K562 (cell line): ENCODE results near the gene SLTM. TPM values are rescaled to one million over a fixed set of nuclear protein-coding genes. Genes with fewer than 3 reads are reported as not detected.

Source experiments
- ATAC-seq: fragments of 200-7000 bp; cut with Tn5 transposase; 3 replicates; pipeline ENCODE4 v1.9.1; 2020; ENCODE audit warnings: moderate library complexity
- Bru-seq: library from RNA; stranded (reverse); fragments of 400-500 nt; gene quantifications from one replicate; lab custom pipeline; 2021; lab: Mats Ljungman, UMichigan
- BruChase-seq, 2 experiments: library from RNA; stranded (reverse); fragments of 400-500 nt; gene quantifications; one replicate each; lab custom pipeline; 2021; lab: Mats Ljungman, UMichigan
- BruUV-seq: library from RNA; stranded (reverse); fragments of 400-500 nt; replicated peaks from 2 replicates; lab custom pipeline; 2021; lab: Mats Ljungman, UMichigan
- CTCF ChIA-PET: fragments of 300-600 bp; formaldehyde crosslinking; extraction: SDS; loops from one replicate; lab custom pipeline; 2021; ENCODE audit warnings: low intra/inter-chr PET ratio; lab: Yijun Ruan, JAX
- POLR2A ChIA-PET: fragments of 300-600, 350-650 bp; sonication (Branson Sonifier 250); formaldehyde crosslinking; extraction: SDS; loops from one replicate; lab custom pipeline; 2021; ENCODE audit warnings: antibody characterized with exemption, inconsistent platforms; lab: Yijun Ruan, JAX
- DNase-seq, 4 experiments: peaks; one replicate each; pipeline versions ENCODE4 v3.0.0 to v3.0.0-alpha.2; 2011 to 2018; ENCODE audit warnings: low spot score in 3 of 4, mixed read lengths in 3 of 4; ENCODE audit errors: extremely low read depth in 1 of 4
- FAIRE-seq: peaks from 2 replicates; lab custom pipeline; 2011; peaks lifted over from hg19 to GRCh38; lab: Jason Lieb, UNC
- H2AFZ ChIP-seq: 2 replicates; pipeline ENCODE4 v1.6.0; 2011; ENCODE audit warnings: low read depth, low read length, control low read depth, inconsistent platforms
- H3K27ac ChIP-seq: fragments of 200-600 bp; 3 replicates; pipeline ENCODE4 v1.8.0; 2011; ENCODE audit warnings: low read depth, mild to moderate bottlenecking, control low read depth, inconsistent platforms, low read length, moderate library complexity, mixed read lengths; ENCODE audit errors: extremely low read depth
- H3K27me3 ChIP-seq, 2 experiments: fragments of 300-600 bp in 1 of 2; 2 replicates in 1 of 2; 3 replicates in 1 of 2; pipeline versions ENCODE4 v1.6.0 to v1.8.0; 2011; ENCODE audit warnings: inconsistent platforms in 2 of 2, low read length in 2 of 2, mild to moderate bottlenecking in 1 of 2, mixed read lengths in 1 of 2, moderate library complexity in 1 of 2; ENCODE audit not compliant: control insufficient read depth in 2 of 2, insufficient read depth in 2 of 2
- H3K36me3 ChIP-seq: fragments of 300-600 bp; 3 replicates; pipeline ENCODE4 v1.8.0; 2011; ENCODE audit warnings: mild to moderate bottlenecking, low read length, inconsistent platforms; ENCODE audit not compliant: control insufficient read depth, insufficient read depth
- H3K4me1 ChIP-seq, 2 experiments: fragments of 200-600 bp in 1 of 2; replicated peaks in 1 of 2; 2 replicates in 1 of 2; 3 replicates in 1 of 2; pipeline versions ENCODE4 v1.5.1 to v1.8.0; 2011; ENCODE audit warnings: inconsistent platforms in 2 of 2, low read length in 2 of 2, mild to moderate bottlenecking in 1 of 2, mixed read lengths in 1 of 2, moderate library complexity in 1 of 2; ENCODE audit not compliant: control insufficient read depth in 2 of 2, insufficient read depth in 2 of 2
- H3K4me2 ChIP-seq: 2 replicates; pipeline ENCODE4 v1.6.1; 2011; ENCODE audit warnings: low read length, control low read depth, inconsistent platforms, mixed read lengths; ENCODE audit not compliant: insufficient read depth
- H3K4me3 ChIP-seq: fragments of 200-600 bp; sonication (generic), shearing (Covaris generic); 2 replicates; pipeline ENCODE4 v1.5.1; 2016; ENCODE audit warnings: control low read depth, inconsistent platforms
- H3K79me2 ChIP-seq: fragments of 200-600 bp; 3 replicates; pipeline ENCODE4 v1.8.0; 2011; ENCODE audit warnings: low read length, inconsistent platforms; ENCODE audit not compliant: control insufficient read depth, insufficient read depth
- H3K9ac ChIP-seq, 2 experiments: 2 replicates each; pipeline versions ENCODE4 v1.6.0 to v1.6.1; 2011; ENCODE audit warnings: low read depth in 2 of 2, low read length in 2 of 2, control low read depth in 1 of 2, inconsistent platforms in 1 of 2, mild to moderate bottlenecking in 1 of 2, mixed read lengths in 1 of 2; ENCODE audit not compliant: insufficient read depth in 1 of 2
- H3K9me1 ChIP-seq: one replicate; pipeline ENCODE4 v1.6.0; 2011; ENCODE audit warnings: inconsistent platforms, mild to moderate bottlenecking, low read length, moderate library complexity; ENCODE audit not compliant: control insufficient read depth, insufficient read depth
- H3K9me3 ChIP-seq: replicated peaks from 2 replicates; pipeline ENCODE4 v1.5.1; 2011; ENCODE audit warnings: low read depth, low read length, inconsistent platforms; ENCODE audit not compliant: control insufficient read depth, insufficient read depth
- H4K20me1 ChIP-seq: replicated peaks from 2 replicates; pipeline ENCODE4 v1.6.1; 2011; ENCODE audit warnings: low read length, inconsistent platforms, mixed read lengths; ENCODE audit not compliant: control insufficient read depth, insufficient read depth
- CEBPG ChIP-seq, 3 experiments: fragments of 200-800 bp in 1 of 3; sonication (Bioruptor generic) in 1 of 3; sonication (generic) in 1 of 3; formaldehyde crosslinking in 1 of 3; IDR thresholded peaks in 2 of 3; conservative IDR thresholded peaks in 1 of 3; 2 replicates each; pipeline versions ENCODE4 v1.6.1 to v1.8.0; 2016 to 2022; ENCODE audit warnings: missing compliant biosample characterization in 2 of 3, missing genetic modification characterization in 2 of 3, mild to moderate bottlenecking in 1 of 3, missing genetic modification reagents in 1 of 3
- KAT7 ChIP-seq: sonication (generic); formaldehyde crosslinking; IDR thresholded peaks from 2 replicates; pipeline ENCODE4 v1.8.0; 2022; ENCODE audit warnings: missing genetic modification reagents, mild to moderate bottlenecking, borderline replicate concordance
- KAT8 ChIP-seq: fragments of 450-650 bp; IDR thresholded peaks from 2 replicates; pipeline ENCODE4 v1.6.1; 2016; ENCODE audit warnings: low read depth, mild to moderate bottlenecking
- RB1 ChIP-seq: fragments of 450-650 bp; IDR thresholded peaks from 2 replicates; pipeline ENCODE4 v1.6.1; 2017; ENCODE audit warnings: low read depth, mild to moderate bottlenecking
- SMARCC2 ChIP-seq: fragments of 450-650 bp; IDR thresholded peaks from 2 replicates; pipeline ENCODE4 v1.6.1; 2017; ENCODE audit warnings: antibody characterized with exemption, moderate library complexity, mild to moderate bottlenecking, low read depth
- TOE1 ChIP-seq, 2 experiments: fragments of 450-650 bp in 1 of 2; sonication (generic) in 1 of 2; formaldehyde crosslinking in 1 of 2; IDR thresholded peaks; 2 replicates each; pipeline versions ENCODE4 v1.7.1 to v1.8.0; 2016 to 2022; ENCODE audit warnings: borderline replicate concordance in 2 of 2, mild to moderate bottlenecking in 2 of 2, antibody characterized with exemption in 1 of 2, inconsistent platforms in 1 of 2, low read depth in 1 of 2, missing genetic modification reagents in 1 of 2, moderate library complexity in 1 of 2
- ZNF197 ChIP-seq: fragments of 200-800 bp; sonication (Bioruptor generic); IDR thresholded peaks from 2 replicates; pipeline ENCODE4 v1.6.1; 2016; ENCODE audit warnings: low read depth, missing genetic modification characterization, missing compliant biosample characterization
- WGBS: fragments of 100-300 bp; shearing (Covaris generic); methylation state at CpG from one replicate; pipeline ENCODE4 v1.1.6; 2016; ENCODE audit warnings: low coverage, mixed read lengths; ENCODE audit not compliant: insufficient coverage; ENCODE audit errors: missing lambda C conversion rate; 5-methylcytosine and 5-hydroxymethylcytosine counted together
- in situ Hi-C: fragments of 300-500 bp; cut with MboI; formaldehyde crosslinking; loops from 4 replicates; pipeline ENCODE4 v1.15.0; 2018; ENCODE audit warnings: inconsistent platforms, mixed read lengths
- intact Hi-C: fragments of 100-400 bp; cut with micrococcal nuclease; formaldehyde crosslinking; loops from 2 replicates; pipeline ENCODE4 v1.14.2; 2022
- long read RNA-seq, 3 experiments: library from polyadenylated mRNA in 2 of 3; library from RNA in 1 of 3; unstranded in 2 of 3; stranded (forward) in 1 of 3; transcript quantifications; one replicate each; pipeline ENCODE4 v2.0.0, GENCODE V29; 2019 to 2022
- polyA minus RNA-seq, 3 experiments: library from RNA; depleted of rRNA, polyadenylated mRNA; stranded (reverse); fragments of >200 nt; gene quantifications; 2 replicates each; pipeline ENCODE4 v1.2.3, GENCODE V29; 2011
- polyA plus RNA-seq, 8 experiments: library from polyadenylated mRNA; depleted of rRNA in 4 of 8; stranded (reverse) in 5 of 8; unstranded in 3 of 8; fragments of >200 nt; fragmentation: Nextera tagmentation in 2 of 8; fragmentation: Illumina TruSeq in 1 of 8; extraction: Ambion mirVana in 2 of 8; extraction: Trizol in 1 of 8; gene quantifications; 2 replicates each; pipeline versions ENCODE4 v1.2.1 to v1.2.3, GENCODE V29; 2011 to 2014; ENCODE audit warnings: inconsistent platforms in 1 of 8, missing spikeins in 1 of 8
- total RNA-seq, 7 experiments: library from RNA; depleted of rRNA in 6 of 7; stranded (reverse); fragments of >200 nt in 6 of 7; fragmentation: Illumina TruSeq in 2 of 7; extraction: Trizol in 2 of 7; gene quantifications; 2 replicates each; pipeline versions ENCODE4 v1.2.1 to v1.2.3, GENCODE V29; 2011 to 2021; ENCODE audit warnings: low replicate concordance in 1 of 7
- TF ChIP-seq, protein P1 (sequence below): fragments of 250-450 bp; sonication (Bioruptor Pico); IDR thresholded peaks from 2 replicates; pipeline ENCODE4 v1.4.0; 2020; ENCODE audit warnings: mild to moderate bottlenecking, moderate library complexity
- TF ChIP-seq, protein P2 (sequence below): fragments of 450-650 bp; IDR thresholded peaks from 2 replicates; pipeline ENCODE4 v1.6.1; 2016; ENCODE audit warnings: mild to moderate bottlenecking

SLTM gene
- 135 and 417 TPM in 2 replicates for total RNA-seq (2011; cell fraction: chromatin; rRNA removed; ENCODE audit: low replicate concordance)
- 73.4 and 74.5 TPM in 2 replicates for total RNA-seq (2011; cell fraction: nucleolus; rRNA removed)
- total RNA-seq (2011; cell fraction: nucleoplasm; rRNA removed) = 136 and 183 TPM in 2 replicates
- 113 and 118 TPM in 2 replicates for total RNA-seq (2014; rRNA removed)
- 136 TPM in 2 replicates for total RNA-seq (2014; rRNA removed; fragmentation: Illumina TruSeq; extraction: Trizol)
- 154 and 163 TPM in 2 replicates for total RNA-seq (2015; rRNA removed; fragmentation: Illumina TruSeq; extraction: Trizol)
- total RNA-seq (2021) = 72.1 and 76.5 TPM in 2 replicates
- polyA plus RNA-seq (2011; rRNA removed) = 38.6 and 39.5 TPM in 2 replicates
- polyA plus RNA-seq (2011; cell fraction: cytosol; rRNA removed) = 11.6 and 18.9 TPM in 2 replicates
- polyA plus RNA-seq (2011; cell fraction: nucleus; rRNA removed) = 114 and 120 TPM in 2 replicates
- 88.1 and 95.6 TPM in 2 replicates for polyA plus RNA-seq (2012)
- 107 and 132 TPM in 2 replicates for polyA plus RNA-seq (2014; fragmentation: Illumina TruSeq; extraction: Trizol)
- polyA plus RNA-seq (2014; fragmentation: Nextera tagmentation; extraction: Ambion mirVana) = 10 to 100 TPM; 61.4 to 69.7 TPM
- 99.3 and 102 TPM in 2 replicates for polyA plus RNA-seq (2014; rRNA removed)
- 72.6 and 90.1 TPM in 2 replicates for polyA minus RNA-seq (2011; rRNA and poly(A)+ RNA removed)
- polyA minus RNA-seq (2011; cell fraction: cytosol; rRNA and poly(A)+ RNA removed) = 28.4 and 34.2 TPM in 2 replicates
- 94.8 and 155 TPM in 2 replicates for polyA minus RNA-seq (2011; cell fraction: nucleus; rRNA and poly(A)+ RNA removed)
- percentile 92 among the genes with signal in this experiment for Bru-seq, nascent RNA
- BruChase-seq, experiment 1, labeled RNA remaining after a 2-hour chase = percentile 96 among the genes with signal in this experiment
- BruChase-seq, experiment 2, labeled RNA remaining after a 6-hour chase = percentile 97 among the genes with signal in this experiment
- long read RNA-seq, experiment 1, full-length matches to known transcripts = 36 of 206 reads
- long read RNA-seq, experiment 1, partial matches to known transcripts = 129 of 206 reads
- long read RNA-seq, experiment 1, other reads (novel, unspliced or antisense) = 41 of 206 reads
- long read RNA-seq, experiment 2, full-length matches to known transcripts = 6 of 40 reads
- long read RNA-seq, experiment 2, partial matches to known transcripts = 13 of 40 reads
- long read RNA-seq, experiment 2, other reads (novel, unspliced or antisense) = 21 of 40 reads
- long read RNA-seq, experiment 3, partial matches to known transcripts = 50 of 62 reads
- long read RNA-seq, experiment 3, other reads (novel, unspliced or antisense) = 9 of 62 reads

- peak; percentile 96 for ATAC-seq
- Histone ChIP-seq H3K9me1 (no peaks in the 10 kb centered on the region), H3K4me2 (peak within 1 kb of the TSS; percentile 82), H2AFZ (peak within 1 kb of the TSS; percentile 98), H3K27ac (peak within 1 kb of the TSS; percentile 89), H3K9ac (peak within 1 kb of the TSS; percentile 97 to 100), H4K20me1 (no peaks in the 10 kb centered on the region), H3K4me3 (peak within 1 kb of the TSS; percentile 70), H3K27me3 (no peaks in the 10 kb centered on the region), H3K36me3 (peaks cover 24% of the 10 kb centered on the region; the same call in 2 of the 3 replicates), H3K79me2 (peaks cover 48% of the 10 kb centered on the region), H3K9me3 (no peaks in the 10 kb centered on the region), H3K4me1 (peaks cover 0 to 15% of the 10 kb centered on the region in 2 experiments; a peak in 4 of 5 replicates)
- ChIA-PET CTCF (interaction anchor here (0.7 kb wide), 1 partner anchor 141 kb away, joined by 3 read pairs; no protein-coding TSS in a partner anchor), POLR2A (no interaction called here)
- intact Hi-C loops = loop anchor here (5.0 kb wide), 1 partner anchor 161 kb away; the partner anchor contains the start of gene MINDY2
- FAIRE-seq = peak; percentile 89
- DNase-seq = peak; percentile 91 to 96 (median 94)
- in situ Hi-C loops = no loop called here
- BruUV-seq = no TSS peak
- 1% methylated on average over 70 of the region's 101 CpGs for WGBS
- TF ChIP-seq, protein P1, sequence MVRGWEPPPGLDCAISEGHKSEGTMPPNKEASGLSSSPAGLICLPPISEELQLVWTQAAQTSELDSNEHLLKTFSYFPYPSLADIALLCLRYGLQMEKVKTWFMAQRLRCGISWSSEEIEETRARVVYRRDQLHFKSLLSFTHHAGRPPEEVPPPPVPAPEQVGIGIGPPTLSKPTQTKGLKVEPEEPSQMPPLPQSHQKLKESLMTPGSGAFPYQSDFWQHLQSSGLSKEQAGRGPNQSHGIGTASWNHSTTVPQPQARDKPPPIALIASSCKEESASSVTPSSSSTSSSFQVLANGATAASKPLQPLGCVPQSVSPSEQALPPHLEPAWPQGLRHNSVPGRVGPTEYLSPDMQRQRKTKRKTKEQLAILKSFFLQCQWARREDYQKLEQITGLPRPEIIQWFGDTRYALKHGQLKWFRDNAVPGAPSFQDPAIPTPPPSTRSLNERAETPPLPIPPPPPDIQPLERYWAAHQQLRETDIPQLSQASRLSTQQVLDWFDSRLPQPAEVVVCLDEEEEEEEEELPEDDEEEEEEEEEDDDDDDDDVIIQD (CRISPR knock-in tag) = 0 out of 2 replicates have a peak, but pooled peaks have one; percentile 55
- TF ChIP-seq SMARCC2 (no peak; the same call in 1 of the 2 replicates), TOE1 (IDR thresholded peaks at IDR 0.05; ENCODE audit: borderline replicate concordance) (no peak), TOE1 (CRISPR knock-in tag; IDR thresholded peaks at IDR 0.05; ENCODE audit: borderline replicate concordance, low read depth) (peak; percentile 92; the same call in 1 of the 2 replicates), CEBPG (CRISPR knock-in tag; IDR thresholded peaks at IDR 0.05) (peak; percentile 94), CEBPG (tag; conservative IDR thresholded peaks at IDR 0.05 in 1 of 2, IDR thresholded peaks at IDR 0.05 in 1 of 2) (peak; percentile 94 to 96), ZNF197 (CRISPR knock-in tag) (peak; percentile 79; the same call in 1 of the 2 replicates), RB1 (peak; percentile 79), KAT7 (no peak; the same call in 1 of the 2 replicates), KAT8 (no peak)
- TF ChIP-seq, protein P2, sequence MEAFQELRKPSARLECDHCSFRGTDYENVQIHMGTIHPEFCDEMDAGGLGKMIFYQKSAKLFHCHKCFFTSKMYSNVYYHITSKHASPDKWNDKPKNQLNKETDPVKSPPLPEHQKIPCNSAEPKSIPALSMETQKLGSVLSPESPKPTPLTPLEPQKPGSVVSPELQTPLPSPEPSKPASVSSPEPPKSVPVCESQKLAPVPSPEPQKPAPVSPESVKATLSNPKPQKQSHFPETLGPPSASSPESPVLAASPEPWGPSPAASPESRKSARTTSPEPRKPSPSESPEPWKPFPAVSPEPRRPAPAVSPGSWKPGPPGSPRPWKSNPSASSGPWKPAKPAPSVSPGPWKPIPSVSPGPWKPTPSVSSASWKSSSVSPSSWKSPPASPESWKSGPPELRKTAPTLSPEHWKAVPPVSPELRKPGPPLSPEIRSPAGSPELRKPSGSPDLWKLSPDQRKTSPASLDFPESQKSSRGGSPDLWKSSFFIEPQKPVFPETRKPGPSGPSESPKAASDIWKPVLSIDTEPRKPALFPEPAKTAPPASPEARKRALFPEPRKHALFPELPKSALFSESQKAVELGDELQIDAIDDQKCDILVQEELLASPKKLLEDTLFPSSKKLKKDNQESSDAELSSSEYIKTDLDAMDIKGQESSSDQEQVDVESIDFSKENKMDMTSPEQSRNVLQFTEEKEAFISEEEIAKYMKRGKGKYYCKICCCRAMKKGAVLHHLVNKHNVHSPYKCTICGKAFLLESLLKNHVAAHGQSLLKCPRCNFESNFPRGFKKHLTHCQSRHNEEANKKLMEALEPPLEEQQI = no peak
These were observed at the start of gene SLTM for GRCh38 chr15:58933281-58934113. Gene SLTM (minus strand): TSS chr15:58933679. CDS start chr15:58933565, 114 bp downstream.
